Stomach smooth muscle (tissue), 2 donors: ENCODE data around the gene TMCO4.
A peak's percentile ranks its signal among the peaks of the same experiment; 100 is the strongest.
"Not testable (repeated sequence)": the region's sequence is repeated elsewhere in the genome, so short reads cannot be mapped to it uniquely, and the experiment has no call there.

ENCODE experiments used
- H3K27ac ChIP-seq: one replicate; pipeline ENCODE4 v1.7.0; 2013; ENCODE audit warnings: mild to moderate bottlenecking, low read length, inconsistent platforms
- H3K27me3 ChIP-seq, 2 donors: one replicate each; pipeline ENCODE4 v1.7.0; 2013; ENCODE audit warnings: low read length in 2 of 2; ENCODE audit not compliant: insufficient read depth in 2 of 2, control insufficient read depth in 1 of 2
- H3K36me3 ChIP-seq, 2 donors: one replicate each; pipeline ENCODE4 v1.7.0; 2013; ENCODE audit warnings: low read length in 2 of 2; ENCODE audit not compliant: control insufficient read depth in 2 of 2, insufficient read depth in 2 of 2
- H3K4me1 ChIP-seq: one replicate; pipeline ENCODE4 v1.7.0; 2013; ENCODE audit warnings: low read length; ENCODE audit not compliant: control insufficient read depth, insufficient read depth
- H3K4me3 ChIP-seq, 2 donors: one replicate each; pipeline ENCODE4 v1.7.0; 2013; ENCODE audit warnings: low read length in 2 of 2
- H3K9ac ChIP-seq, 2 donors: one replicate each; pipeline ENCODE4 v1.7.0; 2013; ENCODE audit warnings: low read length in 2 of 2, mild to moderate bottlenecking in 1 of 2
- H3K9me3 ChIP-seq, 2 donors: one replicate each; pipeline ENCODE4 v1.7.0; 2013; ENCODE audit warnings: low read length in 2 of 2; ENCODE audit not compliant: control insufficient read depth in 2 of 2
- donor health status: healthy.
- donor health status: Pancreatic carcinoma.

TMCO4 gene

DNA sequence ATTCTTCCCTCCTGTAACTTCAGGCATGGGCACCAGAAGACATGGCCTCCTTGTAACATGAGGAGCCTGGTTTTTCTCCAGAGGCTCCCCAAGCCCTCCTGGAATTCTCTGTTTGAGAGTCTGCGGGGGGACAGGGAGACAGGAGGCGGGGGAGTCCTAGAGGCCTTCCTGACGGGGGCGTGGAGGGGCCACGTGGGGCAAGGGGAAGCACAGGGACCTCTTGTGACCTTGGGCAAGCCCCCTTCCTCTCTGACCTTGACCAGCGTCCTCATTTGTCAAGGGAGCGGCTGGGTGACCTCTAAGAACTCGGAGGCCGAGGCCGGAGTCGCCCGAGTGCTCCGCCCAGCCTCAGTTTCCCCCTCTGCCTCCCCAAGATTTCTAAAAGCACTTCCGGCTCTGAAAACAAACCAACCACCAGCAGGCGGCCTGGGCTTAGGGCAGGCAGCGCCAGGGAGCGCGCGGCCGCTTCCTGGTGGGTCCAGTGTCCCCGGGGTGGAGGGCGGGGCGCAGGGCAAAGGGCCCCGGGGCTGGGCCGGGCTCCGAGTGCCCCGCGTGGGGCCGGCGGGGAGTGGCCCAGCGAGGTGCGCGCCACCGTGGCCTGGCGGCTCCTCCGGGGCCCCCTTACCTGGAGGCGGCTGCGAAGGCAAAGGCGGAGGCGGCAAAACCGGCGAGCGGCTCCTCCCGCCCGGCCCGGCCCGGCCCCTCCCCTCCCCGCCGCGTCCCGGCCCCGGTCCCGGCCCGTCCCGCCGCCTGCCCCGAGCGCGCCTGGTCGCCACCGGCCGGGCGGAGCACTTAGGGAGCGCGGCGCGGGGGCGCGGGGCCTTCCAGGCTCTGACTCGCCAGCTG lies at the start of gene TMCO4:
TMCO4 (minus strand) TSS at position 687 of the 846 bp plus-strand sequence. CDS start 19,158 bp downstream, outside the sequence.
- H3K27me3 ChIP-seq, result no peaks in the 10 kb centered on the region
- peaks cover 0 to 4% of the 10 kb centered on the region in 2 donors for H3K36me3 ChIP-seq
- peak within 1 kb of the TSS; percentile 75 for H3K27ac ChIP-seq
- peaks cover 14% of the 10 kb centered on the region for H3K4me1 ChIP-seq
- H3K9ac ChIP-seq, result peak within 1 kb of the TSS; percentile 76 to 79
- H3K4me3 ChIP-seq, result peak within 1 kb of the TSS; percentile 78 to 82
- no peaks in the 10 kb centered on the region for H3K9me3 ChIP-seq

DNA sequence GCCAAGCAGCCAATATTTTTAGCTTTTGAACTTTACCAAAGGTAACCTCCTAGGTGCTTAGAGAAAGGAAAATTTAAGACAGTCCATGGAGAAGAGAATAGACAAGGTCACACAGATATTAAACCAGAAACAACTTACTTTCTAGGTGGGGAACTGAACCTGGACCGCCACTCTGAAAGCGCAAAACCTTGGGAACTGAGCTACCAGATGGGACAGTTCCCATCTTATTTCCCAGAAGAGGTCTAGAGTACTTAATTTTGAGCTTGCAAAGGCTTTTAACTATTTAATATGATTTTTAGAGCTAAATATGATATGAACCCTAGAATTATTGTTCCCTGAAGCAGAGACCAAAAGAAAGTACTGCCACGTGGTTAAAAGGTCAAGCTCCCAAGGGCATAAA lies 49.6 kb upstream of the TMCO4 start:
- not testable (repeated sequence) for H3K27me3 ChIP-seq, H3K36me3 ChIP-seq, H3K27ac ChIP-seq, H3K4me1 ChIP-seq, H3K9me3 ChIP-seq, H3K4me3 ChIP-seq, H3K9ac ChIP-seq

DNA sequence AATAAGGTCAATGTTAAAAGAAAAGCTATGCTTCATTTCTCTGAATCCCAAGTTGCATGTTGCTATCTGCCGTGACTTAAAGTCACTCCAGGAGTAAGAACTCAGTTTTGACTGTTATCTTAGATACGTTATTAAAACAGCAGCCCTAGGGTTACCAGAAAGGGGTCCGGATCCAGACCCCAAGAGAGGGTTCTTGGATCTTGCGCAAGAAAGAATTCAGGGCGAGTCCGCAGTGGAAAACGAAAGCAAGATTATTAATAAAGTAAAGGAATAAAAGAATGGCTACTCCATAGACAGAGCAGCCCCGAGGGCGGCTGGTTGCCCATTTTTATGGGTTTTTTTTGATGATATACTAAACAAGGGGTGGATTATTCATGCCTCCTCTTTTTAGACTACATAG lies 47.6 kb upstream of the TMCO4 start:
- not testable (repeated sequence) for H3K36me3 ChIP-seq, H3K4me3 ChIP-seq, H3K27me3 ChIP-seq, H3K9me3 ChIP-seq, H3K27ac ChIP-seq, H3K4me1 ChIP-seq, H3K9ac ChIP-seq

DNA sequence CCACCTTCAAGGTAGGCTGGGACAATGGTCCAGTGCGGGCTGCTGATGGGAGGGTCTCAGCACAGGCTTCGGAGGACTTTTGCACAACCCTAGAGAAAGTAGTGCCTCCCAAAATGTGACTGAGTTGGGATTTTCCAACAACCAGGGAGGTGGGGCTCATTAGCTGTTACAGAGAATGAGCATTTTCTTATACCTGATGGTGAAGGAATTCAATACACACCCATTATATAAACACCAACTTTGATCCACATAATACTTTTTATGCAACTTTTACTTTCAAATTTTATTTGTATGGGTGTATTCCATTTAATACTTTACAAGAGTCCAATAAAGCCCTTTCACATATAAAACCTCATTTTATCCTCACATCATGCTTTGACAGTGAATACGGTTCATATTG lies 46.6 kb upstream of the TMCO4 start:
- H3K27ac ChIP-seq, result no peak overlapping the region
- H3K27me3 ChIP-seq, result peaks cover 3 to 7% of the 10 kb centered on the region in 2 donors
- H3K4me1 ChIP-seq, result no peaks in the 10 kb centered on the region
- no peaks in the 10 kb centered on the region for H3K36me3 ChIP-seq
- H3K4me3 ChIP-seq, result no peak overlapping the region
- no peak overlapping the region for H3K9ac ChIP-seq
- H3K9me3 ChIP-seq, result peaks cover 0 to 3% of the 10 kb centered on the region in 2 donors

DNA sequence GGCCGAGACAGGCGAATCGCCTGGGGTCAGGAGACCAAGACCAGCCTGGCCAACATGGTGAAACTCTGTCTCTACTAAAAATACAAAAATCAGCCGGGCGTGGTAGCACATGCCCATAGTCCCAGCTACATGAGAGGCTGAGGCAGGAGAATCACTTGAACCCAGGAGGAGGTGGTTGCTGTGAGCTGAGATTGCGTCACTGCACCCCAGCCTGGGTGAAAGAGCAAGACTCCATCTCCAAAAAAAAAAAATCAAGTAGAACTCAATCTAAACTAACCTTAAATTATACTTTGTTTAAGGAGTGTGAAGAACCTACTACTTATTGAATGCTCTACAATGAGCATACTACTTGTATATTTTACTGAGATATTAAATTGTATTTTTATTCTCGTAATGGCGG lies 45.8 kb upstream of the TMCO4 start:
- H3K27ac ChIP-seq, result no peak overlapping the region
- H3K36me3 ChIP-seq, result no peaks in the 10 kb centered on the region
- no peaks in the 10 kb centered on the region for H3K4me1 ChIP-seq
- H3K27me3 ChIP-seq, result peaks cover 3 to 7% of the 10 kb centered on the region in 2 donors
- no peak overlapping the region for H3K4me3 ChIP-seq
- no peak overlapping the region for H3K9ac ChIP-seq
- H3K9me3 ChIP-seq, result peaks cover 0 to 3% of the 10 kb centered on the region in 2 donors

DNA sequence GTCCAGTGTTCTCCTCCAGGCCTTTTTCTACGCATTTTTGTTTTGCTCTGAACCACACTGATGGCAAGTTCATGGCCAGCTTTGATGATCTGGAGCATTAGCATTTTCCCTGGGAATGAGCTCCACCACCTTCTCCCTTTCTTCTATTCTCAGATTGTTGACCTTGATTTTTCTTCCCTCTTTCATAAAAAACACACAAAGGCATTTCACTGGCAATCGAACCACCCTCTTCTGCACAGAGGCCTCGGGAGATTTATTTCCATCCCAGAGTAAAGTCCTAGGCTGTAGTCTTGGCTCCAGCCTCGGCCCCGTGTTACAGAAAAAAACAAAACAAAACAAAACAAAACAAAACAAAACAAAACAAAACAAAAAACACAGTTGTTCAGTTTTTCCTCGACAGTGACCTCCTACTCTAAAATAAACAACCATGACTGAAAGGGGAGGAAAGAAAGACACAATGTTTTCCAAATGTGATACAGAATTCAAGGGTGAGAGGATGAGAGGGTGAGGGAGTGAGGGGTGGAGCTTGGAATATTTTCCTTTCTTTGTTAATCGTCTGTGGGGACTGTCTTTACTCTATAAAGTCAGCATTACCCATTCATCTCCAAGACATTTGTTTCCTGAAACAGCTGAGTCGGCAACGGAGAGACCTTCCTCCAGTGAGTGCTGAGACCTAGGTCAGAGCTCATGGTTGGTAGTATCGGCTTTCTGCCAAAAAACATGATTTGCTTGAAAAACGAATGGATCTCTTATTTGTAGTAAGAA lies 45.2 kb upstream of the TMCO4 start:
- H3K9ac ChIP-seq, result no peak overlapping the region

DNA sequence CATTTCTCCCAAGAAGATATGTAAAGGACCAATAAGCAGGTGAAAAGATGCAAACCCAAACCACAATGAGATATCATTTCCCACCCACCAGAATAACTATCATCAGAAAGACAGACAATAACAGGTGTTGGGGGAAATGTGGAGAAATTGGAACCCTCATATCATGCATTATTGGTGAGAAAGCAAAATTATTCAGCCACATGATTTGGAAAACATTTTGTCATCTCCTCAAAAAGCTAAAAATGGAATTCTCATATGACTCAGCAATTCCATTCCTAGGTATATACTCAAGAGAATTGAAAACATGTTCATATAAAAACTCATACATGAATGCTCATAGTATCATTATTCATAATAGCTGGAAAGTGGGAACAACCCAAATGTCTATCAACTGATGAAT lies 40.5 kb upstream of the TMCO4 start:
- peaks cover 0 to 3% of the 10 kb centered on the region in 2 donors for H3K9me3 ChIP-seq
- H3K27me3 ChIP-seq, result peaks cover 0 to 2% of the 10 kb centered on the region in 2 donors
- no peak overlapping the region for H3K4me3 ChIP-seq
- no peak overlapping the region for H3K9ac ChIP-seq
- H3K36me3 ChIP-seq, result no peaks in the 10 kb centered on the region
- H3K4me1 ChIP-seq, result no peaks in the 10 kb centered on the region
- no peak overlapping the region for H3K27ac ChIP-seq

More for the DNA sequence above, 45.2 kb upstream of the TMCO4 start:
- Histone ChIP-seq H3K9me3 (peaks cover 0 to 3% of the 10 kb centered on the region in 2 donors), H3K27me3 (peaks cover 3 to 7% of the 10 kb centered on the region in 2 donors), H3K36me3 (no peaks in the 10 kb centered on the region), H3K27ac (no peak overlapping the region), H3K4me3 (no peak overlapping the region), H3K4me1 (no peaks in the 10 kb centered on the region)

DNA sequence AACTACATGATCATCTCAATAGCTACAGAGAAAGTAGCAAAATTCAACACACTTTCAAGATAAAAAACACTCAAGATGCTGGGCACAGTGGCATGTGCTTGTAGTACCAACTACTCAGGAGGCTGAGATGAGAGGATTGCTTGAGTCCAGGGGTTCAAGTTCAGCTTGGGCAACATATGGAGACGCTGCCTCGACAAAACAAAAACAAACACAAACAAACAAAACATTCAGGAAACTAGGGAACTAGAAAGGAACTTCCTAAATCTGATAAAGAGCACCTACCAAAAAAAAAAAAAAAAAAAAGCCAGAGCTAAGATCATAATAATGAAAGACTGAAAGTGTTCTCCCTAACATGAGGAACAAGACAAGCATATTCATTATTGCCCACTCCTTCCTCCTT lies 38.1 kb upstream of the TMCO4 start:
- Histone ChIP-seq H3K9ac (no peak overlapping the region), H3K27ac (no peak overlapping the region), H3K9me3 (peaks cover 0 to under 1% of the 10 kb centered on the region in 2 donors), H3K4me3 (no peak overlapping the region), H3K36me3 (no peaks in the 10 kb centered on the region), H3K27me3 (no peaks in the 10 kb centered on the region), H3K4me1 (no peaks in the 10 kb centered on the region)

DNA sequence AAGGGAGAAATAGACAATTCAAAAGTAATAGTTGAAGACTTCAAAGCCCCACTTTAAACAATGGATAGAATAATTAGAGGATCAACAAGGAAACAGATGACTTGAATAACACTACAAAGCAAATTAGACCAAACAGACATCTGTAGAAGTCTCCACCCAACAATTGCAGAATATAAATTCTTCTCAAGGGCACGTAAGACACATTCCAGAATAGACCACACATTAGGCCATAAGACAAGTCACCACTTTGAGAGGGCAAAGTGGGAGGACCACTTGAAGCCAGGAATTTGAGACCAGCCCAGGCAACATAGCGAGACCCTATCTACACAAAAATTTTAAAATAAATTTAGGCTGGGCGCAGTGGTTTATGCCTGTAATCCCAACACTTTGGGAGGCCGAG lies 35.9 kb upstream of the TMCO4 start:
- H3K4me3 ChIP-seq, result no peak overlapping the region
- no peak overlapping the region for H3K9ac ChIP-seq
- H3K27me3 ChIP-seq, result peaks cover 5 to 6% of the 10 kb centered on the region in 2 donors
- H3K36me3 ChIP-seq, result no peaks in the 10 kb centered on the region
- peaks cover 0 to 6% of the 10 kb centered on the region in 2 donors for H3K9me3 ChIP-seq
- H3K4me1 ChIP-seq, result no peaks in the 10 kb centered on the region
- no peak overlapping the region for H3K27ac ChIP-seq

DNA sequence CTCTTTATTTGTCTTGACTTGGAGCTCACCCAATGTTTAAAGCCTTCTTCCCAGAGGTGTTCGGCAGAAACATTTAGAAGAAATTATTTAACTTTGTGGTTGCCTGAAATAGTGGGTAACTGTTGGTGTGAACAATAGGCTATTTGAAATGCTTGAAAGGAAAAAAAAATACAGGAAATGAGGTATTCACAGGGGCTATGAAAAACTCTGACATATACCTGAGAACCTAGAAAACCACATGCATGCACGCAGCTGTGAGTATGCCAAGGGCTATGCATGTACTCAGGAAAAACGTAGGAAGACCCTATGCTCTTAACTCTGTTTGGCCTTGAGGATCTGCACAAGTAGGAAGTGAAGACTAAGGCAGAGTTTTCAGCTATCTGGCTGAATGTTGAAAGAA lies 31.7 kb upstream of the TMCO4 start:
- peaks cover 0 to 6% of the 10 kb centered on the region in 2 donors for H3K9me3 ChIP-seq
- no peaks in the 10 kb centered on the region for H3K36me3 ChIP-seq
- peaks cover 5 to 10% of the 10 kb centered on the region in 2 donors for H3K27me3 ChIP-seq
- no peaks in the 10 kb centered on the region for H3K4me1 ChIP-seq
- H3K27ac ChIP-seq, result no peak overlapping the region
- H3K4me3 ChIP-seq, result no peak overlapping the region
- H3K9ac ChIP-seq, result no peak overlapping the region
